GM04503 (cell line): ENCODE results near the gene CALCA.

ENCODE experiments used
- DNase-seq: peaks from one replicate; pipeline ENCODE4 v3.0.0-alpha.2; 2012; ENCODE audit warnings: low read depth

The CALCA gene

GRCh38 chr11:14942745-14943144 is 29.4 kb downstream of the CALCA start:
- no peak for DNase-seq

GRCh38 chr11:14938936-14939335 is 33.2 kb downstream of the CALCA start:
- no peak for DNase-seq

- DNase-seq = no peak
Observed at GRCh38 chr11:14934641-14935351, 37.4 kb downstream of the CALCA start.

- DNase-seq = no peak
Observed at GRCh38 chr11:14932447-14932846, 39.7 kb downstream of the CALCA start.

- DNase-seq = no peak
Observed at GRCh38 chr11:14930369-14930768, 41.8 kb downstream of the CALCA start.

- DNase-seq = peak; percentile 69
Observed at GRCh38 chr11:14927146-14927545, 45.0 kb downstream of the CALCA start.

- no peak for DNase-seq
Observed at GRCh38 chr11:14924318-14924717, 47.8 kb downstream of the CALCA start.
